Fibroblast of skin of left quadriceps (primary cell): ENCODE measurements around the gene CCDC88B.
A peak's percentile ranks its signal among the peaks of the same experiment; 100 is the strongest.
"Not testable (repeated sequence)": the region's sequence is repeated elsewhere in the genome, so short reads cannot be mapped to it uniquely, and the experiment has no call there.

Source experiments
- DNase-seq, 2 experiments: peaks; one replicate each; pipeline ENCODE4 v3.0.0-alpha.2; 2013; ENCODE audit warnings: low read depth in 2 of 2

Gene CCDC88B

GRCh38 chr11:64321026-64321425 lies 19.0 kb upstream of the CCDC88B start:
- no peak for DNase-seq

GRCh38 chr11:64321533-64321932 lies 18.5 kb upstream of the CCDC88B start:
- DNase-seq: no peak

GRCh38 chr11:64322925-64323260 lies 17.1 kb upstream of the CCDC88B start:
- no peak for DNase-seq

- DNase-seq: no peak
Measured at GRCh38 chr11:64323373-64323772, 16.6 kb upstream of the CCDC88B start.

GRCh38 chr11:64323984-64324383 lies 16.0 kb upstream of the CCDC88B start:
- DNase-seq: not testable (repeated sequence)

GRCh38 chr11:64324692-64325469 lies 15.1 kb upstream of the CCDC88B start:
- no peak for DNase-seq

- no peak for DNase-seq
Measured at GRCh38 chr11:64327375-64327774, 12.6 kb upstream of the CCDC88B start.

GRCh38 chr11:64327993-64328392 lies 12.0 kb upstream of the CCDC88B start:
- DNase-seq: no peak

GRCh38 chr11:64330888-64331287 lies 9.1 kb upstream of the CCDC88B start:
- DNase-seq: no peak

GRCh38 chr11:64331569-64332371 lies 8.2 kb upstream of the CCDC88B start:
- DNase-seq: peak; percentile 38 to 45

GRCh38 chr11:64333556-64333955 lies 6.4 kb upstream of the CCDC88B start:
- no peak for DNase-seq

- DNase-seq: peak; percentile 79 to 80
Measured at GRCh38 chr11:64334764-64335735, 5.0 kb upstream of the CCDC88B start.

GRCh38 chr11:64337538-64338249 lies 2.3 kb upstream of the CCDC88B start:
- DNase-seq: no peak

- DNase-seq: no peak
Measured at GRCh38 chr11:64338716-64339115, 1.3 kb upstream of the CCDC88B start.

GRCh38 chr11:64339286-64339685 lies 718 bp upstream of the CCDC88B start:
- no peak for DNase-seq

GRCh38 chr11:64340671-64341335 lies 799 bp downstream of the CCDC88B start:
- no peak for DNase-seq

- DNase-seq: no peak
Measured at GRCh38 chr11:64341429-64341828, 1.4 kb downstream of the CCDC88B start.

GRCh38 chr11:64341851-64342791 lies 2.1 kb downstream of the CCDC88B start:
- DNase-seq: peak; percentile 60 to 61

- no peak for DNase-seq
Measured at GRCh38 chr11:64342869-64343745, 3.1 kb downstream of the CCDC88B start.
